D721Med (cell line): ENCODE results near the gene DNAJC7.

Experiments
- DNase-seq: peaks from one replicate; pipeline ENCODE4 v3.0.0; 2011; ENCODE audit warnings: low spot score; ENCODE audit not compliant: insufficient read length
- FAIRE-seq: peaks from 2 replicates; lab custom pipeline; 2011; peaks lifted over from hg19 to GRCh38; lab: Jason Lieb, UNC
- CTCF ChIP-seq: IDR thresholded peaks from 2 replicates; pipeline ENCODE4 v1.5.1; 2012; ENCODE audit warnings: mild to moderate bottlenecking, control low read depth; ENCODE audit not compliant: insufficient read depth; ENCODE audit errors: missing control alignments

Gene DNAJC7

DNA sequence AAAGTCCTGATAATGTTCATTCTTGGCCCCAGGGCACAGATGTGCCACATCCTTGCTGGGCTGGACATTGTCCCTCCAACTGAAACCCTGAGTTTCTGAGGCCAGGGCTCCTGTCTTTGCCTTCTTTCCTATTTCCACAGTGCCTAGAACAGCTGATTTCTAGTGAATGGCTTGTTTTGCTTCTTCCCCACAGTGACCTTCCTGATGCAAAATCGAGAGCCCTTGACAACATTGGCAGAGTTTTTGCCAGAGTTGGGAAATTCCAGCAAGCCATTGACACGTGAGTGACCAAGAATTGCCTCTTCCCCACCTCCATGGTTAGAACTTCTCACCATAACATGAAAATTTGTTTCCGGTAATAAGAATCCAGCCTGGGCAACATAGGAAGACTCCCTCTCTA lies 72.3 kb downstream of the DNAJC7 start:
- FAIRE-seq (no peak), DNase-seq (no peak)
- TF ChIP-seq CTCF = no peak

- no peak for DNase-seq
- no peak for TF ChIP-seq CTCF
- FAIRE-seq = no peak
Observed at GRCh38 chr17:41943492-41943891, 73.7 kb downstream of the DNAJC7 start.

DNA sequence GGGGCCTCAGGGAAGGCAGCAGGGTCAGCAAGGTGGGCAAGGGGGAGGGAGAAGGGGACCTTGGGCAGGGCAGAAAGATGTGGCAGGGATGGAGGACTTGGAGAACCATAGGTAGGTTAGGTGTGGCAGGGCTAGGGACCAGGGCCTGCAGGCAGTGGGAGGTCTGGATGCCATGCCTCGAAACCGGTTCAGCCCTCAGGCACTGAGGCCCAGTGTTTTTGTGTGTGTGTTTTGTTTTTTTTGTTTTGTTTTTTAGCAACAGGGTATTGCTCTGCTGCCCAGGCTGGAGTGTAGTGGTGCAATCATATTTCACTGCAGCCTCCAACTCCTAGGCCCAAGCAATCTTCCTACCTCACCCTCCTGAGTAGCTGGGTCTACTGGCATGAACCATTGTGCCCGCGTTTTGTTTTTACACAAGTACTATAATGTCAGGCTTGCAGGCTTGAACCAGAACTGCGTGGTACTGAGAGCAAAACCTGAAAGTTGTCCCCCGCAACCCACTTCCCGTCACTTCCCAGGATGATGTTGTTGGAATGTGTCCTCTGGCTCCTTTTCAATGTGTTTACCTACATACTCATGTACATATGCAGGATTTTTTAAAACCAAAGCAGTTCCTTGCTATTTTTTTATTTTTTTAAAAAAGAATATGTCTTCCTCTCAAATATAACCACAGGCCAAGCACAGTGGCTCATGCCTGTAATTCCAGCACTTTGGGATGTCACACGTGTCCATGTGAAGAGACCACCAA lies 74.4 kb downstream of the DNAJC7 start:
- DNase-seq (no peak), FAIRE-seq (no peak)
- no peak for TF ChIP-seq CTCF

DNA sequence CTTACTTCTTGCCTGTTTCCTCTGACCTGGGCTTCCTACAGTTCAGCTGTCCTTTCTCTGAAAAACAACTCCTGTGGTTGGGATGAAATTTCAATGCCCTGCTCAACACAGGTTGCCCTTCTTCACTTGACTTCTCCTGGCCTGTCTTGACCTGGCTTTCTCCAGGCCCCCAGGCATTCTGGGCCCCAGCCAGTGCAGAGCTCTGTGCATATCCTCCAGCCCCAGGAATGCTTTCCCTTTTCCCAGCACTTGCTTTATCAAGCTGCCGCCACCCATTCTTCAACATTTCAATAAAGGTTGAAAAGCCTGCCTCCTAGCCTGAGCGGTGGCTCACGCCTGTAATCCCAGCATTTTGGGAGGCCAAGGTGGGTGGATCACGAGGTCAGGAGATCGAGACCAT lies 76.1 kb downstream of the DNAJC7 start:
- peak; percentile 6 for DNase-seq
- FAIRE-seq = no peak

DNA sequence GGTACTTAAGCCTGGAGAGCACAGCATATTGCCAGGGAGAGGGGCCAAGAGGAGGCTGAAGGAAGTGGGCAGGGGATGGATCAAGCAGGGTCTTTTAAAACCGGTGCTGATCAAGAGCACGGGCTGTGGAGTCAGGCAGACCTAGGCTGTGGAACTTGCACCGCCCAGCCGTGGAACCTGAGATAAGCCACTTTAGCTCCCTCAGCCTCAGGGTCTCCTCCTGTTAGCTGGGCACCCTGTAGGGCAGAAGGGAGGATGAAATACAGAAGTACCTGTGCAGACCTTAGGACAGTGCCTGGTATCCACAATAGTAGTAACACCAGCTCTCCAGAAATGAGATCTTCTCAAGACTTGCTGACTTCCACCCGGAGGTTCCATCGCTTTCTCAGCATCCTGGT lies 77.5 kb downstream of the DNAJC7 start:
- DNase-seq (peak; percentile 0), FAIRE-seq (no peak)
- TF ChIP-seq CTCF = no peak

More for the DNA sequence above, 76.1 kb downstream of the DNAJC7 start:
- TF ChIP-seq CTCF = no peak

DNA sequence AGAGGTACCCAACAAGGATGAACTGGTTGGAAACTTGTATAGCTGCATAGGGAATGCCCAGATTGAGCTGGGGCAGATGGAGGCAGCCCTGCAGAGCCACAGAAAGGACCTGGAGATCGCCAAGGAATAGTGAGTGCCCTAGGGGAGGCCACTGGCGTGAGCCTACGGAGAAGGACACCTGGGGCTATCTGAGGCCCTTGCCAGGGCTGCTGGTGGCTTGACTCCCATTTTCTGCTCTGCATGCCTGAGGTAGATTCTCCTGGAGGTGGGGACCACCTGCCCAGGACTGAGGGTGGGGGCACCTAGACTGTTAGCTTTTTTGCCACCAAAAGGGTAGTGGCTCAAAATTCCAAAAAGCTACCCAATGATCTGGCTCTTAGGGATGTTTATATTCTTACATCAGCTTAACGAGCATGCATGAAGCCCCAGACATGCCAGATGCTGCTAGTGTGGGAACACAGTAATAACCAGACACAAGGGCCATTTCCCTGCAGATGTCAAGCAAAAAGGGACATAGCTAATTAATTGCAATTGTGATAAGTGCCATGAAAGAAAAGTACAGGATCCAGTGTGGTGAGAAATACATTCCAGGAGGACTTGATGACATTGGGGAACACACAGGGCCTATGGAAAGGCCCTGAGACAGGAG lies 78.1 kb downstream of the DNAJC7 start:
- FAIRE-seq = no peak
- peak; percentile 18 for DNase-seq
- no peak for TF ChIP-seq CTCF
